Heart left ventricle (tissue), 13 donors: ENCODE results near the gene DSCAML1.

Source experiments
- POLR2A ChIP-seq, 2 donors: fragments of 450-650 bp; IDR thresholded peaks; one replicate each; pipeline ENCODE4 v1.6.1; 2017; ENCODE audit warnings: antibody characterized with exemption in 2 of 2, mild to moderate bottlenecking in 2 of 2, moderate library complexity in 2 of 2
- TF ChIP-seq, protein P1 (sequence below), 12 donors: fragments of 200-600 bp; sonication (generic) in 4 of 12; IDR thresholded peaks; one replicate each; pipeline versions ENCODE4 v1.5.0 to v1.8.0; 2018 to 2022; ENCODE audit warnings: antibody characterized with exemption in 12 of 12, mild to moderate bottlenecking in 5 of 12
- donor health status: ischemic (EF 13 %, LVEDD 7.1; RV severe dilation, severe dysfunction).
- donor health status: DM: no; HTN: yes; CAD: no.
- donor health status: DM: no; HTN: no; CAD: no.
- donor health status: ischemic (EF 25% LVEDD 6.9; RV normal size, moderate dysfunction).
- donor health status: ischemic (EF 25% LVEDD 5.7; RV mildly dilated, moderate dysfunction).
- donor health status: ischemic (EF 35%, LVEDD 5.7; RV mildly dilated, moderate dysfunction).
- donor health status: nonischemic (EF 11% LVEDD 7.7; RV severe dilation, severe dysfunction).
- donor health status: DM: yes; HTN: yes; CAD: no.
- donor health status: PGD.
- donor health status: ischemic (EF 29% LVEDD 5.4; RV normal size, mild dysfunction).
- donor health status: nonischemic (EF 23%, LVEDD 6.1; RV moderate dilation, normal function).

DNA sequence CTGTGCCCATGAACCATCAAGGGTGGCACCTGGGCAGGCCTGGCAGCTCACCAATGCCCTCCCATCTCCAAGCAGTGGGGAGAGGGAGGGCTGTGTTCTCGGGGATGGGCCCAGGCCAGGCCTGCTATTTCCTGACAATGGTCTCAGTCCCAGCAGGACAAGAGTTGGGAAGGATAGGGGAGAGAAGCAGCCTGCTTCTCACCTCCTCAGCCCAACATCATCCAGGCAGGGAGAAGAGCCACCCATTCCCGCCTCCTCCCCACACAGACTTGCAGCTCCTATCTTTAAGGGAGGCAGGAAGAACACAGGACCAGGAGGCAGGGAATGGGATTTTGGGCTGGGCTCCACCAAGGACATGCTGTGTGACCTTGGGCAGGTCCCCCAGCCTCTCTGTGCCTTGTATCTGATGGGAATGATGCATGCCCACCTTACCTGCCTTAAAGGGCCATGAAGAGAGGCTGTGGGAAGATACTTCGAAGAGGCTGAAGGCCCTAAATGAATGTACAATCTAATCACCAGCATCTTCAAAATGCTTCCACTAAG, 108.7 kb downstream of the DSCAML1 start:
- TF ChIP-seq, protein P1, sequence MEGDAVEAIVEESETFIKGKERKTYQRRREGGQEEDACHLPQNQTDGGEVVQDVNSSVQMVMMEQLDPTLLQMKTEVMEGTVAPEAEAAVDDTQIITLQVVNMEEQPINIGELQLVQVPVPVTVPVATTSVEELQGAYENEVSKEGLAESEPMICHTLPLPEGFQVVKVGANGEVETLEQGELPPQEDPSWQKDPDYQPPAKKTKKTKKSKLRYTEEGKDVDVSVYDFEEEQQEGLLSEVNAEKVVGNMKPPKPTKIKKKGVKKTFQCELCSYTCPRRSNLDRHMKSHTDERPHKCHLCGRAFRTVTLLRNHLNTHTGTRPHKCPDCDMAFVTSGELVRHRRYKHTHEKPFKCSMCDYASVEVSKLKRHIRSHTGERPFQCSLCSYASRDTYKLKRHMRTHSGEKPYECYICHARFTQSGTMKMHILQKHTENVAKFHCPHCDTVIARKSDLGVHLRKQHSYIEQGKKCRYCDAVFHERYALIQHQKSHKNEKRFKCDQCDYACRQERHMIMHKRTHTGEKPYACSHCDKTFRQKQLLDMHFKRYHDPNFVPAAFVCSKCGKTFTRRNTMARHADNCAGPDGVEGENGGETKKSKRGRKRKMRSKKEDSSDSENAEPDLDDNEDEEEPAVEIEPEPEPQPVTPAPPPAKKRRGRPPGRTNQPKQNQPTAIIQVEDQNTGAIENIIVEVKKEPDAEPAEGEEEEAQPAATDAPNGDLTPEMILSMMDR (IDR thresholded peaks at IDR 0.05) = no peak
- TF ChIP-seq POLR2A (IDR thresholded peaks at IDR 0.05) = no peak
